ENCODE data around the gene SLBP. TPM values are rescaled to one million over a fixed set of nuclear protein-coding genes. Genes with fewer than 3 reads are reported as not detected.
A peak's percentile ranks its signal among the peaks of the same experiment; 100 is the strongest.

The SLBP gene
- total RNA-seq, 1 donor from 2014 or later = 62.9 TPM

- no peak for FAIRE-seq
- DNase-seq (ENCODE audit: low read depth) = no peak
- no peaks in the 10 kb centered on the region for H3K36me3 ChIP-seq (ENCODE audit: control insufficient read depth, insufficient read depth, low read length)
- TF ChIP-seq CTCF (IDR thresholded peaks at IDR 0.05; ENCODE audit: insufficient read depth, low read length, severe bottlenecking) = no peak
- no peak overlapping the region for H3K4me3 ChIP-seq (ENCODE audit: low read depth, low read length)
- no peaks in the 10 kb centered on the region for H3K27me3 ChIP-seq (ENCODE audit: control insufficient read depth, insufficient read depth, low read length)
Observed at GRCh38 chr4:1751155-1751918, 39.2 kb upstream of the SLBP start.

- FAIRE-seq (no peak), DNase-seq (ENCODE audit: low read depth) (no peak)
- H3K36me3 ChIP-seq (ENCODE audit: control insufficient read depth, insufficient read depth, low read length) = no peaks in the 10 kb centered on the region
- H3K4me3 ChIP-seq (ENCODE audit: low read depth, low read length) = no peak overlapping the region
- no peak for TF ChIP-seq CTCF (IDR thresholded peaks at IDR 0.05; ENCODE audit: insufficient read depth, low read length, severe bottlenecking)
- H3K27me3 ChIP-seq (ENCODE audit: control insufficient read depth, insufficient read depth, low read length) = no peaks in the 10 kb centered on the region
Observed at GRCh38 chr4:1750381-1751154, 38.4 kb upstream of the SLBP start.

- no peak for FAIRE-seq
- TF ChIP-seq CTCF (IDR thresholded peaks at IDR 0.05; ENCODE audit: insufficient read depth, low read length, severe bottlenecking) = no peak
- Histone ChIP-seq H3K4me3 (ENCODE audit: low read depth, low read length) (no peak overlapping the region), H3K27me3 (ENCODE audit: control insufficient read depth, insufficient read depth, low read length) (no peaks in the 10 kb centered on the region), H3K36me3 (ENCODE audit: control insufficient read depth, insufficient read depth, low read length) (no peaks in the 10 kb centered on the region)
- DNase-seq (ENCODE audit: low read depth) = no peak
Observed at GRCh38 chr4:1749826-1750225, 37.7 kb upstream of the SLBP start.

GRCh38 chr4:1749370-1749769 lies 37.3 kb upstream of the SLBP start:
- no peak overlapping the region for H3K4me3 ChIP-seq (ENCODE audit: low read depth, low read length)
- DNase-seq (ENCODE audit: low read depth) = no peak
- no peak for TF ChIP-seq CTCF (IDR thresholded peaks at IDR 0.05; ENCODE audit: insufficient read depth, low read length, severe bottlenecking)
- no peaks in the 10 kb centered on the region for H3K27me3 ChIP-seq (ENCODE audit: control insufficient read depth, insufficient read depth, low read length)
- no peaks in the 10 kb centered on the region for H3K36me3 ChIP-seq (ENCODE audit: control insufficient read depth, insufficient read depth, low read length)
- no peak for FAIRE-seq

- peak; percentile 90 for TF ChIP-seq CTCF (IDR thresholded peaks at IDR 0.05; ENCODE audit: insufficient read depth, low read length, severe bottlenecking)
- DNase-seq (ENCODE audit: low read depth) = peak; percentile 37
- Histone ChIP-seq H3K27me3 (ENCODE audit: control insufficient read depth, insufficient read depth, low read length) (no peaks in the 10 kb centered on the region), H3K36me3 (ENCODE audit: control insufficient read depth, insufficient read depth, low read length) (no peaks in the 10 kb centered on the region), H3K4me3 (ENCODE audit: low read depth, low read length) (no peak overlapping the region)
- no peak for FAIRE-seq
Observed at GRCh38 chr4:1748465-1748995, 36.4 kb upstream of the SLBP start.
